Measurements from ENCODE around the gene STK24. TPM values are rescaled to one million over a fixed set of nuclear protein-coding genes. Genes with fewer than 3 reads are reported as not detected.

Gene STK24
- total RNA-seq, 2 donors from 2014 or later = 122 to 137 TPM

- Mint-ChIP-seq H3K36me3 (no peaks in the 10 kb centered on the region), H3K9me3 (no peaks in the 10 kb centered on the region), H3K27ac (no peak overlapping the region)
- DNase-seq (ENCODE audit: low spot score in 2 of 2) (no peak), ATAC-seq (no peak)
These were observed 171.8 kb downstream of the STK24 start for GRCh38 chr13:98405107-98405571.

DNA sequence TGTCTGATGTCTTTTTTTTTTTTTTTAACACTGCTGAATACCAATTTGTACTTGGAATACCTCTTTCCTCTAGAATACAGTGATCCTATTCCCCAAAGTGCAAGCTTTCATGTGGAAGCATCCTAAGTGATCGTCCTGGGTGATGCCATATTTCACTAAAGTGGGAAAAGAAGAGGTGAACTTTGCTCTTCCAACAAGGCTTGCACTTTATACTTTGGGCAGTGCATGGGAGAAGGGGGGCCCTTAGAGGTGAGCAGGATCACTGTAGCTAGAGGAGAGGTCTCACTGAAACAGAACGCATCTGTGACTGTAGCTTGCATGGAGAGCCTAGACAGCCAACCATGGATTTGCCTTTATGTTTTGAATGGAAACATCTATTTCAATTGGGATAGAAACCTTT, 173.8 kb downstream of the STK24 start:
- Mint-ChIP-seq H3K9me3 (no peaks in the 10 kb centered on the region), H3K27ac (no peak overlapping the region), H3K36me3 (no peaks in the 10 kb centered on the region)
- no peak for ATAC-seq
- DNase-seq (ENCODE audit: low spot score in 2 of 2) = no peak

GRCh38 chr13:98401934-98402333, 175.0 kb downstream of the STK24 start:
- ATAC-seq (no peak), DNase-seq (ENCODE audit: low spot score in 2 of 2) (no peak)
- no peaks in the 10 kb centered on the region for H3K36me3 Mint-ChIP-seq
- no peak overlapping the region for H3K27ac Mint-ChIP-seq
- no peaks in the 10 kb centered on the region for H3K9me3 Mint-ChIP-seq

- ATAC-seq = no peak
- Mint-ChIP-seq H3K9me3 (no peaks in the 10 kb centered on the region), H3K36me3 (no peaks in the 10 kb centered on the region), H3K27ac (no peak overlapping the region)
- DNase-seq (ENCODE audit: low spot score in 2 of 2) = no peak
These were observed 177.2 kb downstream of the STK24 start for GRCh38 chr13:98399756-98400155.

- no peaks in the 10 kb centered on the region for H3K36me3 Mint-ChIP-seq
These were observed 178.3 kb downstream of the STK24 start for GRCh38 chr13:98398581-98398980.

GRCh38 chr13:98397861-98398260, 179.0 kb downstream of the STK24 start:
- no peaks in the 10 kb centered on the region for H3K36me3 Mint-ChIP-seq
- H3K9me3 Mint-ChIP-seq = no peaks in the 10 kb centered on the region
- no peak for DNase-seq (ENCODE audit: low spot score in 2 of 2)
- H3K27ac Mint-ChIP-seq = no peak overlapping the region
- no peak for ATAC-seq

More at GRCh38 chr13:98398581-98398980, 178.3 kb downstream of the STK24 start:
- H3K9me3 Mint-ChIP-seq = no peaks in the 10 kb centered on the region
- DNase-seq (ENCODE audit: low spot score in 2 of 2) = no peak
- no peak for ATAC-seq
- H3K27ac Mint-ChIP-seq = no peak overlapping the region

- no peaks in the 10 kb centered on the region for H3K36me3 Mint-ChIP-seq
- ATAC-seq (no peak), DNase-seq (ENCODE audit: low spot score in 2 of 2) (no peak)
- no peaks in the 10 kb centered on the region for H3K9me3 Mint-ChIP-seq
- no peak overlapping the region for H3K27ac Mint-ChIP-seq
These were observed 179.7 kb downstream of the STK24 start for GRCh38 chr13:98397221-98397620.

GRCh38 chr13:98396071-98396710, 180.7 kb downstream of the STK24 start:
- no peak for DNase-seq (ENCODE audit: low spot score in 2 of 2)

More at GRCh38 chr13:98396071-98396710, 180.7 kb downstream of the STK24 start:
- no peaks in the 10 kb centered on the region for H3K9me3 Mint-ChIP-seq
- no peaks in the 10 kb centered on the region for H3K36me3 Mint-ChIP-seq
- no peak overlapping the region for H3K27ac Mint-ChIP-seq
- no peak for ATAC-seq

Other genes starting within 250 kb of the STK24 start
- gene SLC15A1, start 175.6 kb upstream of the STK24 start, total RNA-seq = not detected